Mesendoderm (in vitro differentiated cells): ENCODE measurements around the gene PHF21A.

Experiments used
- DNase-seq: peaks from one replicate; pipeline ENCODE4 v3.0.0; 2013
- H2AK5ac ChIP-seq: 2 replicates; pipeline ENCODE4 v1.6.1; 2013; ENCODE audit warnings: low read length, inconsistent platforms
- H2BK120ac ChIP-seq: 2 replicates; pipeline ENCODE4 v1.6.1; 2013; ENCODE audit warnings: low read depth, mild to moderate bottlenecking, low read length, moderate library complexity, mixed read lengths
- H2BK15ac ChIP-seq: replicated peaks from 2 replicates; pipeline ENCODE4 v1.6.1; 2013; ENCODE audit warnings: low read depth, mild to moderate bottlenecking, moderate library complexity
- H2BK5ac ChIP-seq: 2 replicates; pipeline ENCODE4 v1.6.1; 2013; ENCODE audit warnings: low read length, inconsistent platforms
- H3K18ac ChIP-seq: 2 replicates; pipeline ENCODE4 v1.6.1; 2013; ENCODE audit warnings: mild to moderate bottlenecking, low read length, mixed read lengths
- H3K23ac ChIP-seq: one replicate; pipeline ENCODE4 v1.6.1; 2013; ENCODE audit warnings: low read length
- H3K27ac ChIP-seq: 2 replicates; pipeline ENCODE4 v1.5.1; 2013; ENCODE audit warnings: low read depth, mild to moderate bottlenecking, inconsistent platforms, low read length, moderate library complexity
- H3K27me3 ChIP-seq: 2 replicates; pipeline ENCODE4 v1.6.1; 2013; ENCODE audit warnings: low read length, control low read depth, mild to moderate bottlenecking, inconsistent platforms; ENCODE audit not compliant: insufficient read depth, poor library complexity
- H3K36me3 ChIP-seq: 2 replicates; pipeline ENCODE4 v1.6.1; 2013; ENCODE audit warnings: low read length, inconsistent platforms; ENCODE audit not compliant: control insufficient read depth, insufficient read depth
- H3K4ac ChIP-seq: one replicate; pipeline ENCODE4 v1.6.1; 2013; ENCODE audit warnings: low read depth, mild to moderate bottlenecking, low read length, moderate library complexity
- H3K4me1 ChIP-seq: 2 replicates; pipeline ENCODE4 v1.6.1; 2013; ENCODE audit warnings: low read depth, low read length, inconsistent platforms; ENCODE audit not compliant: control insufficient read depth
- H3K4me2 ChIP-seq: 2 replicates; pipeline ENCODE4 v1.6.1; 2013; ENCODE audit warnings: low read length
- H3K4me3 ChIP-seq: 2 replicates; pipeline ENCODE4 v1.5.1; 2013; ENCODE audit warnings: mild to moderate bottlenecking, low read length
- H3K56ac ChIP-seq: one replicate; pipeline ENCODE4 v1.6.1; 2013; ENCODE audit warnings: low read length
- H3K79me1 ChIP-seq: 2 replicates; pipeline ENCODE4 v1.6.1; 2013; ENCODE audit warnings: low read length, inconsistent platforms
- H3K79me2 ChIP-seq: 2 replicates; pipeline ENCODE4 v1.6.1; 2013; ENCODE audit warnings: mild to moderate bottlenecking, low read length; ENCODE audit not compliant: control insufficient read depth, insufficient read depth
- H3K9ac ChIP-seq: 2 replicates; pipeline ENCODE4 v1.6.1; 2013; ENCODE audit warnings: low read length, inconsistent platforms
- H4K5ac ChIP-seq: one replicate; pipeline ENCODE4 v1.6.1; 2013; ENCODE audit warnings: low read length
- H4K8ac ChIP-seq: one replicate; pipeline ENCODE4 v1.6.1; 2013; ENCODE audit warnings: low read depth, mild to moderate bottlenecking, control low read depth, low read length, moderate library complexity
- WGBS: extraction: QIAGEN DNeasy Blood & Tissue Kit; methylation state at CpG from one replicate; pipeline ENCODE4 v1.1.7; 2013; ENCODE audit warnings: low lambda C conversion rate, missing lambda C conversion rate; ENCODE audit not compliant: insufficient coverage; ENCODE audit errors: extremely low coverage; 5-methylcytosine and 5-hydroxymethylcytosine counted together

Gene PHF21A

GRCh38 chr11:46048198-46048597 is 73.1 kb downstream of the PHF21A start:
- Histone ChIP-seq H3K79me1 (no peaks in the 10 kb centered on the region), H3K18ac (no peak overlapping the region), H2BK5ac (no peak overlapping the region), H2AK5ac (no peak overlapping the region), H3K4ac (no peak overlapping the region), H2BK15ac (no peak overlapping the region), H4K5ac (no peak overlapping the region), H3K23ac (no peak overlapping the region), H4K8ac (no peak overlapping the region), H3K4me3 (no peak overlapping the region), H3K56ac (no peak overlapping the region), H2BK120ac (no peak overlapping the region), H3K4me1 (peaks cover 4% of the 10 kb centered on the region), H3K4me2 (no peak overlapping the region), H3K27me3 (no peaks in the 10 kb centered on the region), H3K9ac (no peak overlapping the region), H3K36me3 (no peaks in the 10 kb centered on the region), H3K27ac (no peak overlapping the region), H3K79me2 (no peaks in the 10 kb centered on the region)
- no CpG with 5 or more reads among the region's 1 CpG for WGBS
- no peak for DNase-seq

GRCh38 chr11:46047520-46047919 is 73.7 kb downstream of the PHF21A start:
- no peak overlapping the region for H2BK15ac ChIP-seq
- no peaks in the 10 kb centered on the region for H3K79me1 ChIP-seq
- no peak overlapping the region for H3K27ac ChIP-seq
- no peak overlapping the region for H3K18ac ChIP-seq
- no peak overlapping the region for H3K9ac ChIP-seq
- H3K27me3 ChIP-seq = no peaks in the 10 kb centered on the region
- no peak overlapping the region for H2AK5ac ChIP-seq
- peaks cover 4% of the 10 kb centered on the region for H3K4me1 ChIP-seq
- no peak overlapping the region for H3K4me2 ChIP-seq
- no peak overlapping the region for H3K56ac ChIP-seq
- H3K79me2 ChIP-seq = no peaks in the 10 kb centered on the region
- H2BK5ac ChIP-seq = no peak overlapping the region
- no peak overlapping the region for H3K4me3 ChIP-seq
- H4K8ac ChIP-seq = no peak overlapping the region
- DNase-seq = no peak
- no peak overlapping the region for H4K5ac ChIP-seq
- no peak overlapping the region for H3K23ac ChIP-seq
- H2BK120ac ChIP-seq = no peak overlapping the region
- no peaks in the 10 kb centered on the region for H3K36me3 ChIP-seq
- no peak overlapping the region for H3K4ac ChIP-seq

- no peak overlapping the region for H3K4me2 ChIP-seq
- no peak overlapping the region for H3K9ac ChIP-seq
- no peaks in the 10 kb centered on the region for H3K27me3 ChIP-seq
- H2BK5ac ChIP-seq = no peak overlapping the region
- H4K5ac ChIP-seq = no peak overlapping the region
- no peak overlapping the region for H2AK5ac ChIP-seq
- H3K4me1 ChIP-seq = peaks cover 4% of the 10 kb centered on the region
- H3K27ac ChIP-seq = no peak overlapping the region
- H3K4ac ChIP-seq = peak overlapping the region; percentile 9
- H3K36me3 ChIP-seq = no peaks in the 10 kb centered on the region
- no peak overlapping the region for H2BK120ac ChIP-seq
- no peak for DNase-seq
- no peak overlapping the region for H3K4me3 ChIP-seq
- WGBS = no CpG with 5 or more reads among the region's 1 CpG
- H3K23ac ChIP-seq = no peak overlapping the region
- no peaks in the 10 kb centered on the region for H3K79me2 ChIP-seq
- no peak overlapping the region for H2BK15ac ChIP-seq
- no peaks in the 10 kb centered on the region for H3K79me1 ChIP-seq
- H3K56ac ChIP-seq = no peak overlapping the region
- no peak overlapping the region for H4K8ac ChIP-seq
- peak overlapping the region; percentile 39 for H3K18ac ChIP-seq
These were observed 75.4 kb downstream of the PHF21A start for GRCh38 chr11:46045811-46046210.

- Histone ChIP-seq H3K4ac (no peak overlapping the region), H2AK5ac (no peak overlapping the region), H3K27me3 (no peaks in the 10 kb centered on the region), H3K4me3 (no peak overlapping the region), H2BK120ac (no peak overlapping the region), H3K9ac (no peak overlapping the region), H2BK5ac (no peak overlapping the region), H3K79me1 (no peaks in the 10 kb centered on the region), H3K27ac (no peak overlapping the region), H3K56ac (no peak overlapping the region), H3K36me3 (no peaks in the 10 kb centered on the region), H4K5ac (no peak overlapping the region), H3K18ac (no peak overlapping the region), H3K23ac (no peak overlapping the region), H3K4me2 (no peak overlapping the region), H3K4me1 (no peaks in the 10 kb centered on the region), H2BK15ac (no peak overlapping the region), H4K8ac (no peak overlapping the region), H3K79me2 (no peaks in the 10 kb centered on the region)
- no CpG with 5 or more reads among the region's 2 CpGs for WGBS
- DNase-seq = no peak
These were observed 76.7 kb downstream of the PHF21A start for GRCh38 chr11:46044601-46045000.

- Histone ChIP-seq H3K79me1 (no peaks in the 10 kb centered on the region), H4K8ac (no peak overlapping the region), H2AK5ac (no peak overlapping the region), H2BK5ac (no peak overlapping the region), H3K4me1 (no peaks in the 10 kb centered on the region), H3K4me2 (no peak overlapping the region), H3K27ac (no peak overlapping the region), H3K9ac (no peak overlapping the region), H3K79me2 (no peaks in the 10 kb centered on the region), H3K23ac (no peak overlapping the region), H3K27me3 (no peaks in the 10 kb centered on the region), H2BK15ac (no peak overlapping the region), H3K4me3 (no peak overlapping the region), H2BK120ac (no peak overlapping the region), H4K5ac (no peak overlapping the region), H3K4ac (no peak overlapping the region), H3K56ac (no peak overlapping the region), H3K18ac (no peak overlapping the region), H3K36me3 (no peaks in the 10 kb centered on the region)
- DNase-seq = no peak
These were observed 81.3 kb downstream of the PHF21A start for GRCh38 chr11:46039990-46040389.

GRCh38 chr11:46038529-46038928 is 82.7 kb downstream of the PHF21A start:
- no peak overlapping the region for H4K5ac ChIP-seq
- H3K4me1 ChIP-seq = no peaks in the 10 kb centered on the region
- no peak overlapping the region for H3K4ac ChIP-seq
- H3K27ac ChIP-seq = no peak overlapping the region
- H3K18ac ChIP-seq = no peak overlapping the region
- H3K4me2 ChIP-seq = no peak overlapping the region
- H2BK15ac ChIP-seq = no peak overlapping the region
- no peaks in the 10 kb centered on the region for H3K79me1 ChIP-seq
- no peak overlapping the region for H3K56ac ChIP-seq
- no peak overlapping the region for H3K23ac ChIP-seq
- no peak overlapping the region for H3K4me3 ChIP-seq
- no peak overlapping the region for H4K8ac ChIP-seq
- H3K9ac ChIP-seq = no peak overlapping the region
- no peak overlapping the region for H2AK5ac ChIP-seq
- H2BK5ac ChIP-seq = no peak overlapping the region
- H3K36me3 ChIP-seq = no peaks in the 10 kb centered on the region
- H3K79me2 ChIP-seq = no peaks in the 10 kb centered on the region
- H2BK120ac ChIP-seq = no peak overlapping the region
- no CpG with 5 or more reads among the region's 3 CpGs for WGBS
- H3K27me3 ChIP-seq = no peaks in the 10 kb centered on the region
- no peak for DNase-seq
